Astrocyte of the spinal cord (primary cell): ENCODE measurements around the gene RFTN1.

Source experiments
- DNase-seq: peaks from one replicate; pipeline ENCODE4 v3.0.0; 2011; ENCODE audit warnings: low read depth, low spot score
- H3K4me3 ChIP-seq: 2 replicates; pipeline ENCODE4 v1.5.1; 2011; ENCODE audit warnings: low read depth, mild to moderate bottlenecking, low read length, moderate library complexity
- CTCF ChIP-seq: IDR thresholded peaks from 2 replicates; pipeline ENCODE4 v1.5.1; 2012; ENCODE audit warnings: low read depth, mild to moderate bottlenecking, low read length, inconsistent platforms
- in situ Hi-C: cut with HindIII; loops from 2 replicates; pipeline ENCODE4 v1.10.0; 2017; ENCODE audit warnings: low sequenced_read_pairs

RFTN1 gene

GRCh38 chr3:16508591-16508995 is 4.9 kb downstream of the RFTN1 start:
- no peak overlapping the region for H3K4me3 ChIP-seq
- in situ Hi-C loops = no loop called here
- peak; percentile 26 for DNase-seq
- TF ChIP-seq CTCF = no peak

- in situ Hi-C loops = no loop called here
- no peak for TF ChIP-seq CTCF
- no peak for DNase-seq
- H3K4me3 ChIP-seq = no peak overlapping the region
Observed at GRCh38 chr3:16508243-16508578, 5.3 kb downstream of the RFTN1 start.

DNA sequence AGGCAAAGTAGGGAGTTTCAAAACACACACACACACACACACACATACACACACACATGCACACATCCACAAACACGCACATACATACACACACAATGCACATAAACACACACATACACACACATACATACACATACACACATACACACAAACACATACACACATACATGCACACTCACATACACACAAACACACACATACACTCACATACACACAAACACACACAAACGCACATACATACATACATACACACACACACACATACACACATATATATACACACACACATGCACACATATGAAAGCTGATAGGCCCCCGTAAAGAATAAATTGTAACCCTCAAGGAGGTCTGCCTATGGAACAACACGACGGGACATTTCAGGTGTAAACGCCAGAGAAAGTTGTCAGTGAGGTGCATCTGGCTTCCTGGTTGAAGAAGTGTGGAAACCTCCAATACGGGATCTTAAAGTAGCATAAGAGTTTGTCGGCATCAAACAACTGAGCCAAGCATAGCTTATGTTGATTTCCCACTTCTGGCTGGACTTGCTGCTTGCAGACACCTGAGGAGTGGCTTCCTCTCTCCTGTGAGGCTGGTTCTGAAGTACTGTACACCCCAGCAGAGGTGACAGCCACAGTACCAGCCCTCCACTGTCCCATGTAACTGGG is 5.8 kb downstream of the RFTN1 start:
- no peak for TF ChIP-seq CTCF
- no peak overlapping the region for H3K4me3 ChIP-seq
- DNase-seq = no peak
- in situ Hi-C loops = no loop called here

DNA sequence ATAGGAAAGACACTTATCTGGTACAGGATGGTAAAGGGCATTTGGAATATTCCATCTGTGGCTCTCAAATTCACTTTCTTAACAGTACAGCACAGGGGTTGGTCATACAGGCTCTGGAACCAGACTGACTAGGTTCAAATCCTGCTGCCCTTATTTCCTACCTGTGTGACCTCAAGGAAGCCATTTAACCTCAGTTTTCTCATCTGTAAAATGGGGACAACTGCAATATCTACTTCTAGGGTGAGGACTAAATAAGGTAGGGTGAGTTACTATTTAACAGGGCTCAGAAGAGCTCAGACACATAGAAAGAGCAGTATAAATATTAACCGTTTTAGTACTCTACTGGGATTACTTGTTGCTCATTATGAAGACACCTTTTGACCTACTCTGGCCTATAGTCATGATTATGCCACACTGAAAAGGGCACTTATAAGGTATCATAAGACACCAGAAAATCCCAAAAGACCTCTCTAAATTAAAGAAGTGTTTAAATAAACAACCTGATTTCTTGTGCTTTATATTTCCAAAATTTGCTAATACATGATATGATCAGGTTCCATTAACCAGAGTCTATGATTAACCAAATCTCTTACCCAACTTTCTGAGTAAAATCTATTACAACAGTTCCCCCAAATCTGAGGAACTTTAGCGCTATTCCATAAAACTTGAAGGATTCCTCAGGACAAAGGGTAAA is 6.5 kb downstream of the RFTN1 start:
- in situ Hi-C loops = no loop called here
- TF ChIP-seq CTCF = no peak
- no peak overlapping the region for H3K4me3 ChIP-seq
- DNase-seq = no peak

DNA sequence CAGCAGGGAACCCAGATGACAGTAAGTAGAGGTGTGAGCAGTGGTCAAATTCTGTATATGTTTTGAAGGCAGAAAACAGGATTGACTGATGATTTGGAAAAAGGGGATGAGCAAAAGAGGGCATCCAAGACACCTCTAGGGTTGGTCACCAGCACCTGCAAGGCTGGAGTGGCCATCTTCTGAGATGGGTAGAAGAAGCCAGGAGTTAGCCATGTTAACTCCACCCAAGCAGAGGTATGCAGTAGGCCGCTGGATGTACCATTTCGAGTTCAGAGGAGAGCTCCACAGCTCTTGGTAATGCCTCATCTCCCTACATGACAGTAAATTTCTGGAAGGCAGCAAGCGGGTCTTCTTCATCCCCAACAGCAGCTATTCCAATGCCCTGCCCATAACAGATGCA is 7.0 kb downstream of the RFTN1 start:
- in situ Hi-C loops = no loop called here
- TF ChIP-seq CTCF = no peak
- no peak overlapping the region for H3K4me3 ChIP-seq
- DNase-seq = no peak

- DNase-seq = no peak
- no peak for TF ChIP-seq CTCF
- H3K4me3 ChIP-seq = no peak overlapping the region
- in situ Hi-C loops = no loop called here
Observed at GRCh38 chr3:16504692-16505091, 8.8 kb downstream of the RFTN1 start.

DNA sequence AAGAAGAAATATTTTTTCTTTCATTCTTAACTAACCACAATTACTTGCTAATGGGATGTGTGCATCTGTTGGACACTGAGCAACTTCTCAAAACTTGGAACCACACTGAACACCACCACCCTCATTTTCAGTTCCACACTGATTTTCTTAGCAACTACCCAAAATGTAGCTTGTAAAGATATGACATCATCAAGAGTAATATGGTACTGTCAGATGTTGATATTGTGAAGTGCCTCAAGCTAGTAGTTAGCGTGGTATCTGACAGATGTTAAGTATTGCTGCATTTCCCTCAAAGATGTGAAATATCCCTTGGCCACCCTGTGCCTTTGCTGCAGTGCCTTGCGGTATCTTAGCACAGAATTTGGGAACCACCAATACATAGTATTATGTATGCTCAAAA is 9.3 kb downstream of the RFTN1 start:
- no peak for TF ChIP-seq CTCF
- peak; percentile 27 for DNase-seq
- in situ Hi-C loops = no loop called here
- no peak overlapping the region for H3K4me3 ChIP-seq
